Measurements from ENCODE around the gene NDUFS6.

GRCh38 chr5:1817261-1818043, 16.2 kb downstream of the NDUFS6 start:
- TF ChIP-seq CTCF (IDR thresholded peaks at IDR 0.05; ENCODE audit: low read length) (no peak), EZH2 (IDR thresholded peaks at IDR 0.05; ENCODE audit: borderline replicate concordance, low read length) (no peak)
